ENCODE results near the gene SPG7. TPM values are rescaled to one million over a fixed set of nuclear protein-coding genes. Genes with fewer than 3 reads are reported as not detected.

The SPG7 gene
- total and polyA plus RNA-seq, 9 of the 15 experiments (the other 6 are each of a cell fraction or from before 2014, with no cell fraction given): 5.8 to 89.1 (median 49.4) TPM

- TF ChIP-seq ZBTB12 (CRISPR knock-in tag; IDR thresholded peaks at IDR 0.05): no peak
- no peak for TF ChIP-seq MYBL2 (IDR thresholded peaks at IDR 0.05; ENCODE audit: low read depth)
- no peak for TF ChIP-seq MYBL2 (CRISPR knock-in tag; IDR thresholded peaks at IDR 0.05; ENCODE audit: borderline replicate concordance)
- no peak for TF ChIP-seq THRAP3 (IDR thresholded peaks at IDR 0.05; ENCODE audit: borderline replicate concordance)
- no peak for TF ChIP-seq E2F6 (IDR thresholded peaks at IDR 0.05; ENCODE audit: borderline replicate concordance in 1 of 2, extremely low read depth in 1 of 2, insufficient read depth in 1 of 2, insufficient read length in 1 of 2, low read depth in 1 of 2, low read length in 1 of 2, poor library complexity in 1 of 2, severe bottlenecking in 1 of 2)
- TF ChIP-seq FOXA3 (CRISPR knock-in tag; conservative IDR thresholded peaks at IDR 0.05 in 1 of 2, IDR thresholded peaks at IDR 0.05 in 1 of 2): no peak
Measured at GRCh38 chr16:89572485-89573205, 64.4 kb downstream of the SPG7 start (continued).
